Measurements from ENCODE around the gene NT5C3B.
"Not testable (repeated sequence)": the region's sequence is repeated elsewhere in the genome, so short reads cannot be mapped to it uniquely, and the experiment has no call there.

The NT5C3B gene

GRCh38 chr17:41781404-41782110 is 54.5 kb downstream of the NT5C3B start:
- no peak for DNase-seq

- no peak for DNase-seq
Observed at GRCh38 chr17:41779954-41780353, 56.1 kb downstream of the NT5C3B start.

- DNase-seq: peak; percentile 91
Observed at GRCh38 chr17:41777574-41778188, 58.4 kb downstream of the NT5C3B start.

- DNase-seq: no peak
Observed at GRCh38 chr17:41777157-41777573, 58.9 kb downstream of the NT5C3B start.

GRCh38 chr17:41776262-41776900 is 59.7 kb downstream of the NT5C3B start:
- DNase-seq: not testable (repeated sequence)

- no peak for DNase-seq
Observed at GRCh38 chr17:41775394-41776226, 60.4 kb downstream of the NT5C3B start.

Data from EL (cell line).